HG03135 (cell line): Measurements from ENCODE around the gene ZNF280A.

Experiments used
- ATAC-seq: cut with Tn5 transposase; IDR thresholded peaks from one replicate; pipeline ENCODE4 v1.9.1; 2021; ENCODE audit warnings: mild to moderate bottlenecking, moderate library complexity; ENCODE audit not compliant: unreplicated experiment

Gene ZNF280A, protein sequence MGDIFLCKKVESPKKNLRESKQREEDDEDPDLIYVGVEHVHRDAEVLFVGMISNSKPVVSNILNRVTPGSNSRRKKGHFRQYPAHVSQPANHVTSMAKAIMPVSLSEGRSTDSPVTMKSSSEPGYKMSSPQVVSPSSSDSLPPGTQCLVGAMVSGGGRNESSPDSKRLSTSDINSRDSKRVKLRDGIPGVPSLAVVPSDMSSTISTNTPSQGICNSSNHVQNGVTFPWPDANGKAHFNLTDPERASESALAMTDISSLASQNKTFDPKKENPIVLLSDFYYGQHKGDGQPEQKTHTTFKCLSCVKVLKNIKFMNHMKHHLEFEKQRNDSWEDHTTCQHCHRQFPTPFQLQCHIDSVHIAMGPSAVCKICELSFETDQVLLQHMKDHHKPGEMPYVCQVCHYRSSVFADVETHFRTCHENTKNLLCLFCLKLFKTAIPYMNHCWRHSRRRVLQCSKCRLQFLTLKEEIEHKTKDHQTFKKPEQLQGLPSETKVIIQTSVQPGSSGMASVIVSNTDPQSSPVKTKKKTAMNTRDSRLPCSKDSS

DNA sequence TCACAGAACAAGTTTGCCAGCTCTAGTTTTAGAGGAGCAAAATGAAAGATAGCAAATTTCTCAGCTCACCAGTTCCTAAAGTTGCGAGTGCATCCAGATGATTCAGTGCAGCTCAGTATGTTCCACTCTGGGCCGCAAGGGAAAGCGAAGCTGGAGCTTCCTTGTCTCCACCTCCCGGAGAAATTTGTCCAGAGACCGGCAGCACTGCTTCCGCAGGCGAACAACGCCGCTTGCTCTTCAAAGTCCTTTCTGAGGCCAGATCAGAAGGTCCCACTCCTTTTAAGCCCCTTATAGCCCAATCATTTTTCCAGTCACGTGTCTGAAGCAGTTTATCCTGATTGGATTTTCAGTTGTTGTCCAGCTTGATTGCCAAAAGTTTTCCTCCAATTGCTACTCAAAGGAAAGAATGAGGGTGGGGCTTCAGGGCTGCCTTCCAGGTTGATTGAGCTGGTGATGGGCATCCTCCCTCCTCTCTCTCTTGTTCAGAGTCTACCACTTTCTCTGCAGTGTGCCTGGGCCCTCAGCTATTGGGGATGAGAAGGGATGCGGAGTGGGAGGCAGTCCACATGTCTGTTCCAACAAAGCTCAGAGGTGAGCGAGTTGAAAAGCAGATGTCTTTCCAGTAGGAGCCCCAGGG, at the start of gene ZNF280A:
Gene ZNF280A (minus strand): TSS at position 251 of the 637 bp plus-strand sequence. CDS start 4,640 bp downstream, outside the sequence.
- ATAC-seq = no peak

DNA sequence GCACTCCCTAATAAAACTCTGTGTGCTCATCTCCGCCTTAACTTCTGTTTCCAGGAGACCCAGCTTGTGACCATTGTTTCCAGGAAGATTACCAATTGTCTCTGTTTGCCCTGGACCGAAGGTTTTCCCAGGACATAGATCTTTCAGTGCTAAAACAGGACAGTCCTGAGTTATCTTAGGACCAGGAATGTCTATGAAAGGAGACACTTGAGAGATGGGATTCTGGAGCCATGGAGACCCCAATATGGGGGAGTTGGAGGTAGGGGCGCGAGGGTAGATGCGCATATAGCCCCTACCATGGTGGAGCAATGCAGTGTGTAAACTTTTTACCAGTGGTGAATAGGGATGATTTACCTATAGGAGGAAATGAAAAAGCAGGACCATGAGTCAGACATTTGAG, 49.1 kb upstream of the ZNF280A start:
- ATAC-seq = no peak

DNA sequence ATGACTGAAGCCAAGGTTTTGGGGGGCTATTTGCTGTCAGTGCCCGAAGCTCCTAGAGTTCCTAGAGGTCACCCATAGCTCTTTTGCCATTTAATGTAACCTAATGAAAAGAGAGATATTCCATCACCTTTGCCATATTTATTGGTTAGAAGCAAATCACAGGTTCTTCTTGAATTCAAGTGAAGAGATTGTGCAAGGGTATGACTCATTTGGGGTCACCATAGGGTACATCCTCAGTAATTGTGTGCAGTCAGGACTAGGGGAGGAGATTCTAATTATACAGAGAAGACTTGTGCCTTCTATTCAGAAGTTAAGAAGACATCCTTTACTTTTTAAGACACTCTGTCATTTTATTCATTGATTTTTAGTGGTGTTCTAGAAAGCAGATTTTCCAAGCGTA, 45.9 kb upstream of the ZNF280A start:
- ATAC-seq = no peak

DNA sequence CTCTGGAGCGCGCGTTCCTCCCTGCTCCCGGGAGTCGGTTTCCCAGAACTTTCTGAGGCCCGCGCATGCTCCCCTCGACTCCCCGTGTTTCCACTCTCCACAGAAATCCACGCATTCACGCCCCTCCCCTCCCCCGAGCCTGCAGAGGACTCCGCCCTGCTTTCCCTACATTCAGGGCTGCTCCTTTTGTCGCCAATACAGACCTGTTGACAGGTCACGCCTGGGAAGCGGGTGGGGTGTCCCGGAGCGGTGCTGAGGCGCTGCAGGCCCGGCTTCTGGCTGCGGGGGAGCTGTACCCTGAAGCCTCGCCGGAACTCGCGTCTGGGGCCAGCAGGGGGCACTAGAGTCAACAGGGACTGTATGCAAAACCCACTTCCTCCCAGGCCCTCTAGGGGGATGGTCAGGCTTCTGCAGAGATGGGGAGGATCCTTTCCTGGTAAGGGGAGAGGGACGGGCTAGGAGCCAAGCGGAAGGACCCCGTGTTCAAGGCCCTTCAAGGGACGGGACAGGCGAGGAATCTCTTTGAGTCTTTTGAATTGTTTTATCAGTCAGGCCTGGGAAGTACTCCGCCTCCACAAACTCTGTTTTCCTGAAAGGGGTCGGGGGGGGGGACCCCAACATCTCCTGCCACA, 39.0 kb upstream of the ZNF280A start, which contains the start of gene PRAME:
Gene PRAME (minus strand): TSS at position 294 of the 632 bp plus-strand sequence. CDS start 2,433 bp downstream, outside the sequence.
- ATAC-seq = no peak

DNA sequence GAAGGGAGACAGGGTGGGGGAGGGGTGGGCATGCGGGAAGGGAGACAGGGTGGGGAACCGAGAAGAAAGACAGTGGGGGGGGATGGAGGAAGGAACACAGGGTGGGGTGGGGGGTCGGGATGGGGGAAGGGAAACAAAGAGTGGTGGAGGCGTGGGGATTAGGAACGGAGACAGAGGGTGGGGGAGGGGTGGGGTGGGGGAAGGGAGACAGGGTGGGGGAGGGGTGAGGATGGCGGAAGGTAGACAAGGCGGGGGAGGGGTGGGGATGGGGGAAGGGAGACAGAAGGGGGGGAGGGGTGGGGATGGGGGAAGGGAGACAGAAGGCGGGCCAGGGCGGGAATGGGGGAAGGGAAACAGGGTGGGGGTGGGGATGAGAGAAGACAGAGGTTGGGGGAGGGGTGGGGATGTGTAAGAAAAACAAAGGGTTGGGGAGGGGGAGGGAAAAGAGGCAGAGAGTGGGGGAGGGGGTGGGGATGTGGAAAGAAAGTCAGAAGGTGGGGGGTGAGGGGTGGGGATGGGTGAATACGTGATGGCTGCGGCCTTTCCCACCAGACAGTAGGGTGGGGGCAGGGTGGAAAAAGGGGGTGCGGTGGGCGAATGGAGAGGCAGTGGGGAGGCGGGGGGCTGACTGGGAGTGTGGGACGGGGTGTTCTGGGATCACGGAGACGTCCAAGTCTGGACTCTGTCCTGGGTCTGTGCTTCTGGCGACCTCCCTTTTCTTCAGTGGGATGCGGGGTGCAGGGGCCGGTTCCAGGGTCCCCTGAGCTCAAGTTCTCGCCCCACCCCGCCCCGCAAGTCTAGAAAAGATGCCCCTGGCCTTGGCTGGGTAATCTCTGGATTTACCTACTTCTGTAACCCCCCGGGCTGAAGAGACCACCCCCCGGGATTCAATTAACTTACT, 38.3 kb upstream of the ZNF280A start:
- no peak for ATAC-seq

DNA sequence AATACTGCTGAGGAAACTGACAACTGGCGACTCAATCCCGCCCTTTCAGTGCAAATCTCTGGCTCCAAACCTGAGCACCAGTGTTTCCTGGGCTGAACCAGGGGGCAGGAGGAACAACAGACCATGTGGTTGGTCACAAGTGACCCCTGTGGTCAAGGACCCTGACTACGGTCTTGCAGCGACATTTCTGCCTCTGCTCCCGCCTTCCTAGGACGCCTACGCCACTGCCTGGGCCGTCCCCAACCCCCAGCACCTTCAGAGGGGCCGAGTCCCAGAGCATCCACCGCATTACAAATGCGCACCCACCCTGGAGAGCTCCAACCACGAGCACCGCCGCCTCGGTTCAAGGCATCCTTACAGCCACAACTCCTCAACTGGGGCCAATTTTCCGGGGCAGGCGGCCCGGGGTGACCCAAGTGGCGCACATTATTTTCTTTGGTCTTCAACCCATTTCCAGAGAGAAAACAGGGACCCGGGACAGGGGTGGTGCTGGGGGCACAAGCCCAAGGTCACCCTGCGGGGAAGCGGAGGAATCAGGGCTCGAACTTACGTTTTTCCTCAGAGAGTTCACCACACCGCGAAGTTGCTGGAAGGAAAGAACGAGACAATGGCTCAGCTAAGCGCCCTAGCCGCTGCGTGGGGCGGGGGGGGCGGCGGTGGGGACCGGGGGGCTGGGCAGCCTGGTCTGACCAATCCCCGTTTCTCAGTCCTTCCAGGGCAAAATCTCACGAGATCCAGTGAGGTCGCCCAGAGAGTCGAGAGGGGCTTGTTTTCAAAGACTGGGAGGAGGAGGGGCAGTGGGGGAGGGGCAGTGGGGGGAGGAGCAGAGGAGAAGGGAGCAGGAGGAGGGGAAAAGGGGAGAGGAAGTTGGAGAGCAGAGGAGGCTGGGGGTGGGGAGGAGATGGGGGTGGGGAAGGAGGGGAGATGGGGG, 37.2 kb upstream of the ZNF280A start:
- no peak for ATAC-seq

DNA sequence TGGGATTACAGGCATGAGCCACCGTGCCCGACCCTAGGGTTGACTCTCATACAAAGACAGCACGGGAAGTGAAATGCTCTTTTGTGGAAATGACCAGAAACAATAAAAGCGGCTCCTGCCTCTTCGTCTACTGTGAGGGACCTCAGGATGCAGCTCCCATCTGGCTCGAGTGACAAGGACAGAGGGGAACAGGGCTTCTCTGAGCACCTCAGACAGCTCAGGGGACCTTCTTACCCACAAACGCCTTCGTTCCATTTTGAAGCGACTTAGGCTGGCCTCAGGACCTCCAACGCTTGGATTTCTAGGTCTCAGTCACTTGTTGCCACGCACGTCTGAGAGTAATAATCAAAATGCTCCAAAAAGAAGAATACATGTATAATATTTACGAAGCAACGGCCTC, 36.5 kb upstream of the ZNF280A start:
- ATAC-seq = no peak

DNA sequence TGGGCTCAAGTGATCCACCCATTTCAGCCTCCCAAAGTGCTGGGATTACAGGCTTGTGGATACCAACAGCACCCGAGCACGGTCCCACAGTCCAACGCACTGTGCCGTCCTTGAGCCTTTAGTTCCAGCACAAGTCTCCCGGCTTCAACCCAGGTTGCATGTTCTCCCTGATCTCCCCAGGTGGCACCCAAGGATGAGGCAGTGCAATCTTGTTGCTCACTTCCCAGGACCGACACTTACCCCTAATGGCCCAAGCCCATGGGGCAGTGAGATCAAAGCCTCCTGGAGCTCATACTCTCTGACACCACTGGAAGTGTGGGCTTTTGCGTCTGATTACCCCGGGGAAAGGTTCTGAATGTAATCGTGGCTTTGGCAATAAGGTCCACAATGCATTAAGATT, 35.5 kb upstream of the ZNF280A start:
- no peak for ATAC-seq

DNA sequence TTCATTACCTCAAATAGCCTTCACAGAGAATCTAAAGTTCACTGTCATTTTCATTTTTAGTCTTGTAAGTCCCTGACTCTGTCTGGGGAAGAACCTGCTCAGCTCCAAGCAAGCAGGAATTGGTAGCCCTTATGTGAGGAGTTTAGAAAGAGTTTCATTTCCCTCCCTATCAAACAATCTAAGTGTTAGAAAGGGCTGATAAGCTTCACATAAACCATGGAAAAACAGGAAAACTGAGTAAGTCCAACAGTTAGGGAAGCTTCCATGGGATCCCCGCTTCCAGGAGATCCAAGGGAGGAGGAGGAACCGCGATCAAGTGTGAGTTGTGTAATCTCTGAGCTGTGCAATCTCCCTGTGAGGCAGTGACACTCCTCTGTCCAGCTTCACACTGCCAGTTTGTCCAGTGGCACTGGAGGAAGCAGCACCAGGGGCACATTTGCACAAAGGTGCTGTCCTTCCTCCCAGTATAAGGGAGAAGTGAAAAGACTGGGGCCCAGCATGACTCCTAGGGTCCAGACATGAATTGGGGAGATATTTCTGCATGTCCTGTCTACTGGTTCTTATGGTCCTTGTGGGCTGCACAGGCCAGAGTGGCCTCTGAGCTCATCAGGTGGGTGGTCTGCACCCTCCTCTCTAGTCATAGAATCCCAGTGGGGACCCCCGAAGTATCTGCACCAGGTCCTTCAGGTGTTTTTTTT, 34.7 kb upstream of the ZNF280A start:
- no peak for ATAC-seq

DNA sequence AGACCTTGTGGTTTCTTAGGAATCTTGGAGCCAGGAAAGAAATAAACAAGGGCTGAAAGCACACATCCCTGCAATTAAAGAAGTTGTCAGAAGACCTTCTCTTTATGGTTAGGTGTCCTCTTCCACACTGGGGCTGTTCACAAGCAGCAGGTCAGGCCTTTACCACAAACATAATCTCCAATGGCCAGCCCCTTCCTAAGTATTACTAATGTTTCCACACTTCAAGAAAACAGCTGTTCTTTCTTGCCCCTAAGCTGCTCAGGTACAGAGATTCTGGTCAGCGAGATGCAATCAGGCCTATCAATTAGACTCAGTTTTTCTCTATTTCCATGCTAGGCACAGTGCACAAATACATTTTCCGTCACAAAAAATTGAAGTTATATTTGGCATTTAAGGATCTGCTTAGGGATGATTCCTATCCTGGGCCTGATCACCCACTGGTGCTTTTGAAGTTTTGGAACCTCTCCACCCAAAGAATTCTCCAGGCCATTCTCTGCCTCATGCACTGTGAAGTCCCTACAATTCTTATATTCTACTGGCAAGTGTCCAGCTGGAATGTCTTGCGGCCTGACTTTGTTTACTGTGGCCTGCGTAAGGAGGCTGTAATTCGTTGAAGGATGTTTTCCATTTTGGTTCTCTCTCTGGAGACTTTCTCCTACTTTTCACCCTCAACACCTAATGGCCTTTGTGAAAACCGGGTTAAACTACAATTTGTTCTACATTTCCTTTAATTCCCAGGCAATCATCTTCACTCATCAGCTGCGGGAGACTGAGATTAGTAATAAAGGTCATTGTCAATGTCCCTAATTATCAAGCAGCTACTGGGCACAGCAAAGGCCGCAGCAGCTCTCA, 33.9 kb upstream of the ZNF280A start:
- ATAC-seq = no peak

DNA sequence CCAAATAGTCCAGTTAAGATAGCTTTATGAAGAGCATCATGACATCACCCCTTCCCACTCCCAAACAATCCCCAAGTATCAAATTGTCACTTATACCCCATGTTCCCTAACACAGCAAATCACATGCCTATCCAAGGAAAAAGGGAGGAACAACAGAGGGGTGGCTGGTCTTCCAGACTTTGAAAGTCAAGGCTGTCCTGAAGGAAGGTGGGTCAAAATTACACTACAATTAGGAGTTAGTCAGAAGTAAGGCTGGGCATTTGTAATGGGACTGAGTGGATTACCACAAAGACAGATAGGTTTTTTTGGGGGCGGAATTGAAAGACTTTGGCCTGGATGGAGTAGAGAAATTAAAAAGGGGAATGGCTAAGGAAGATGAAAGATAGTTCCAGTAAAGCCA, 33.1 kb upstream of the ZNF280A start:
- ATAC-seq = no peak

DNA sequence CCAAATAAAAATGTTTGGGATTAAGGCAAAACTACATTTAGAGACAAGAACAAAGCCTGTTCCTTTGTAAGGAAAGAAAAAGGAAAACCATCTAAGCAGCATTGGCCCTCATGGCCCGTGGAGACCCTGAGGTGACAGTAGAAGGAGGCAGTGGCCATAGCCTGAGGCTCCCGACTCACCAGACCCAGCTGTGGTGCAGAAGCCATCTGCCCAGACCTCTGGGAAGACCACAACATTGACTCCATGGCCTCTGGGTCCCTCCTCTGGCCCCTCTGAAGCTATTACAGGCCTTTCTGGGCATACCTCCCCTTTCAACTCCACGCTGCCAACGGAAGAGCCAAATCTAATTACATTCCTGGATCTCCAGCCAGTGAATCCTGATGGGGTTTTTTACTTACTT, 32.6 kb upstream of the ZNF280A start:
- ATAC-seq = no peak

DNA sequence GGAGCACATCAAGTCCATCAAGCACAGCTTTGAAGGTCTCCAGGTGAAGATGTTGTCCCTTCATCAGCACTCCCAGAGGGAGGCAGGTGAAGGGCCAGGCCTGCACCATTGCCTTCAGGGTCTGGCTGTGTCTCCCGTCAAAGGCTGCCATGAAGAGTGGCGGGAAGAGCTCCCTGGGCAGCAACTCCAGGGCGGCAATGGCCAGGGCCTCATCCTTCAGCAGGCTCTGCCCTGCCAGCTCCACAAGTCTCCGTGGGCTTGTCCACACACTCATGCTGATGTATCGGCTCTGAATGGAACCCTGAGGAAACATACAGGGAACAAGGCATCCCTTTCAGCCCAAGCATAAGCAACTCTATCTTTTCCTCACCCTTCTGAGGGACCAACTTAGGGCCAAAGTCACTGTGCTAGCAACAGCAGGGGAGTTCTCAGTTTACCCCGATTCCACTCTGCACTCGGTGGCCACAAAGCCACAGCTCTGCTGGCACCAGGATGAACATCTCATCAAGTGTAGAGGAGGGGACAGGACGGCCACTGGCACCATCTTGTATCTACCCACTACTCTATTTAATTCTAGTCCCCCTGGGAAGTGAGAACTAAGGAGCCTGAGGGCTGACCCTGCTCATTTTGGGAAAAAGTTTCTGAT, 30.8 kb upstream of the ZNF280A start:
- no peak for ATAC-seq

DNA sequence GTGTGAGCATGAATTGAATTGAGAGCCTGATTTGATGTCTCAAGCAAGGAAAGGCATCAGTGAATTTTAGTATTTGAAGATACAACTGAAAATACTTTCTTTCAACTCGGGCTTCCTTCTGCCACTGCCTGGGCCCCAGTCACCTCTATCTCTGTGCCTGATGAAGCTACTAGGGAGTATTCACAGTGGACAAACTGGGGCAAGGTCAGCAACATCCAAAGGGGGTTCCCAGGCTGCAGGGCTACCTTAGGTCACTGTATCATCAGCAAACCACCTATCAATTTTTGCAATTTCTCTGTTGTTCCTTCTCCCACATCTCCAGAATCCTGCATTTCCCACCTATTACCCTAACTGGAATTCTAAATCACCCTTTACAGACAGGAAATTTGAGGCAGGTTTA, 28.8 kb upstream of the ZNF280A start:
- ATAC-seq = no peak

DNA sequence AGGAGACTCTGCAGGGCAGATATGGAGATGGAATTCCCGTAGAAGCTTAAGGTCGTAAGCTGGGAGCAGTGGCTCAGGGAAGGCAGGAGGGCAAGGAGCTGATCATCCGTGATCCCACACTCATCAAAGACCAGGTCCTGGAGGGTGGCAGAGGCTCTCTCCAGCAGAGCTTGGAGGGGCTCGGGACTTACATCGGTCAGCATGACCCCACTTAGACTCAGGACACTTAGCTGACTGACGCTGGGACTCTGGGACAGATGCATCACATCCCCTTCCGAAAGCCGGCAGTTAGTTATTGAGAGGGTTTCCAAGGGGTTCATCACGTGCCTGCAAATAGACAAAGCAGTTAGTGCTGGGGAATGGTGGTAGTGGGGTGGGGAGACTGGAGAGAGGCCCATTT, 28.2 kb upstream of the ZNF280A start:
- ATAC-seq = no peak

DNA sequence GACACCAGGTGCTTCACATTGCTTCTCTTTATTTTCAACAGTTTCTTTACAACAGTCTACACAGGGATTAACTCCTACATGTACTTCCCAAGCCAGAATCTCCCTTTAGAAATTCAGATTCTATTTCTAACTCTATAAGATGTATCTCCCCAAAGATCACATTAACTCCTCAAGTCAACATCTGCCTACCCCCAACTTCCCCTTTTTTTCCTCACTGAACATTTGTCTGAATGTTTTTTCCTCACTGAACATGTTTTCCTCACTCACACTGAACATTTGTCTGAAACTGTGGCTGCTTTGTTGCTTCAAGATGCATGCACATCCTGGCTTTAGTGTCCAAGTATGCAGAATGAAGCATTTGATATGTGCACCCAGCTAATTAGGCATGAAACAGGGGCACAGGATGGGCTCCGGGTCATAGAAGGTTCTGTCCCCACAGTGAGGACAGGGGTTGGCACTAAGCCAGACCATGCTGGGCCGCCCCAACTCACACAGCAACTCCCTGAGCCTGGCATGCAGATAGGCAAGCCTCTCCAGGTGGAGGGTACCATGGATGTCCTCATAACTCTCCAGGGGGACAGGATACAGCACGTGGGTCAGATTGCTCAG, 27.7 kb upstream of the ZNF280A start:
- ATAC-seq = no peak

DNA sequence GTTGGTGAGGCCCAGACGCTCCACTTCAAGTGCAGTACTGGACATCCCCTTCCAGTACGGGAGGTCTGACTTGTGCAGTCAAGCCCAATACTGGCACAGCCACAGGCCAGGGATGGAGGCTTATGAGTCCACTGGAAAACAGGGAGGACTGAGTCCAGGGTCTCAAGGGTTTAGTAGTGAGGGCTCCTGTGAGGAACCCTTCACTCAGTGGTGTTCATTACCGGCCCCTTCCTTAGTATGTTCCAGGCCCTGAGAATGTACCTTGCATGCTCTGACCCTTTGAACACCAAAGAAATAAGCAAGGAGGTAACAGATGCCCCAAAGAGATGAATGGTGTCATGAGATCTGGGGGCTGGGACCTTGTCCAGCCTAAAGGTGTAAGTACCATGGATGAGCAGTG, 27.2 kb upstream of the ZNF280A start:
- ATAC-seq = no peak
